Panc1 (cell line): ENCODE data around the gene SLC7A7. TPM values are rescaled to one million over a fixed set of nuclear protein-coding genes. Genes with fewer than 3 reads are reported as not detected.

ENCODE experiments used
- ATAC-seq: fragments of 200-7000 bp; cut with Tn5 transposase; 2 replicates; pipeline ENCODE4 v1.9.1; 2020; ENCODE audit warnings: mild to moderate bottlenecking, moderate library complexity
- BruUV-seq: library from RNA; stranded (reverse); fragments of 400-500 nt; replicated peaks from 2 replicates; lab custom pipeline; 2021; lab: Mats Ljungman, UMichigan
- CTCF ChIA-PET: fragments of 300-600 bp; sonication (Branson Sonifier 250); formaldehyde crosslinking; loops from one replicate; lab custom pipeline; 2022; ENCODE audit warnings: antibody characterized with exemption; lab: Charles Lee
- POLR2A ChIA-PET: fragments of 300-600 bp; sonication (Branson Sonifier 250); formaldehyde crosslinking; loops from one replicate; lab custom pipeline; 2022; ENCODE audit warnings: antibody characterized with exemption; lab: Charles Lee
- DNase-seq: peaks from one replicate; pipeline ENCODE4 v3.0.0-alpha.2; 2010; ENCODE audit warnings: low read depth, low spot score
- H3K27ac ChIP-seq: 2 replicates; pipeline ENCODE4 v1.5.1; 2011; ENCODE audit warnings: mild to moderate bottlenecking, low read length, inconsistent platforms
- H3K27me3 ChIP-seq: fragments of 200-500 bp; sonication (Bioruptor generic); 2 replicates; pipeline ENCODE4 v1.6.0; 2014; ENCODE audit warnings: low read length, inconsistent platforms; ENCODE audit not compliant: control insufficient read depth, insufficient read depth
- H3K36me3 ChIP-seq: fragments of 200-500 bp; sonication (Bioruptor generic); 2 replicates; pipeline ENCODE4 v1.5.1; 2014; ENCODE audit warnings: inconsistent platforms, mild to moderate bottlenecking, low read length, moderate library complexity; ENCODE audit not compliant: control insufficient read depth, insufficient read depth
- H3K4me1 ChIP-seq: 2 replicates; pipeline ENCODE4 v1.5.1; 2011; ENCODE audit warnings: inconsistent platforms, mild to moderate bottlenecking, low read length, moderate library complexity; ENCODE audit not compliant: control insufficient read depth, insufficient read depth
- H3K4me3 ChIP-seq, 2 experiments: 2 replicates each; pipeline ENCODE4 v1.5.1; 2011 to 2012; ENCODE audit warnings: low read depth in 2 of 2, low read length in 2 of 2, mild to moderate bottlenecking in 2 of 2, inconsistent platforms in 1 of 2, moderate library complexity in 1 of 2
- H3K9me3 ChIP-seq: fragments of 200-500 bp; sonication (Bioruptor generic); 2 replicates; pipeline ENCODE4 v1.5.1; 2014; ENCODE audit warnings: low read depth, mild to moderate bottlenecking, inconsistent platforms, low read length, moderate library complexity; ENCODE audit not compliant: control insufficient read depth, insufficient read depth
- CTCF ChIP-seq: fragments of 450-650 bp; IDR thresholded peaks from 2 replicates; pipeline ENCODE4 v1.5.1; 2017; ENCODE audit warnings: mild to moderate bottlenecking
- POLR2AphosphoS5 ChIP-seq: IDR thresholded peaks from 2 replicates; pipeline ENCODE4 v1.6.1; 2012; ENCODE audit warnings: mild to moderate bottlenecking, low read depth, low read length, moderate library complexity
- REST ChIP-seq, 2 experiments: IDR thresholded peaks; 2 replicates each; pipeline ENCODE4 v1.6.1; 2011 to 2012; ENCODE audit warnings: low read depth in 2 of 2, control low read depth in 1 of 2, low read length in 1 of 2, mild to moderate bottlenecking in 1 of 2, moderate library complexity in 1 of 2; ENCODE audit not compliant: insufficient read depth in 1 of 2
- SIN3A ChIP-seq: IDR thresholded peaks from 2 replicates; pipeline ENCODE4 v1.6.1; 2012; ENCODE audit warnings: low read depth, mild to moderate bottlenecking, low read length, moderate library complexity, borderline replicate concordance; ENCODE audit not compliant: insufficient read depth
- TCF7L2 ChIP-seq: IDR thresholded peaks from 2 replicates; pipeline ENCODE4 v1.6.1; 2011; ENCODE audit warnings: mild to moderate bottlenecking, low read depth, low read length, inconsistent platforms
- in situ Hi-C: cut with HindIII; loops from 2 replicates; pipeline ENCODE4 v1.10.0; 2016; ENCODE audit warnings: low sequenced_read_pairs, low pct_unique_long_range_greater_than_20kb
- intact Hi-C: fragments of 100-400 bp; cut with micrococcal nuclease; formaldehyde crosslinking; loops from one replicate; pipeline ENCODE4 v1.10.0; 2022; ENCODE audit not compliant: unreplicated experiment
- total RNA-seq: library from RNA; stranded (reverse); gene quantifications from one replicate; pipeline ENCODE4 v1.2.1, GENCODE V29; 2021; ENCODE audit not compliant: unreplicated experiment

SLC7A7 gene
- total RNA-seq, 1 experiment from 2014 or later = 0.85 TPM

DNA sequence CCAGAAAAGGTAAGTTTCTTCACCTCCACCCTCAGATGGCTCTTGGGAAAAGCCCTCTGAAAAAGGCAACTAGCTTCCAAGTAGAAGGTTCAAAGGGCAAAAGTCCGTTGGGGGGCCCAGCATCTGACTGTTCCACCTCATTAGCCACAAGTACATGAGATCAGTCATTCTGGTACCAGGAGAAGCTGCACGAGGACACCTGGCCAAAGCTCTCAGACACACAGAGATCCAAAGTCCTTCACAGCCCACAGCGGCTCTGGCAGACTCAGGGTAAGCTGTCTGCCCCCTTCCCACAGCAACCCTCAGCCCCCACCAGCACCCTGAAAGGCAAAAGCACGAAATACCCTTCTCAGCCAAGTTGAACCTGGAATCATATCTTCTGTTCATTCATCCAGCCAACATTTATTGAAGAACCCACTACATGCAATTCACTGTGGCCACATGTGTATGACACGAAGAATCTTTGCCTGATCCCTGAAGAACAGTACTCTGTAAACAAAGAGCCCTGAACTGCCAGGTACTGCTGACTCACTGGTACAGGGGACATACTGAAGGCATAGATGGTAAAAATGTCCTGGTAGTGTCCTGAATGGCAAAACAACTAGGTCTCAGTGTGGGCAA lies 19.0 kb downstream of the SLC7A7 start:
- ATAC-seq = no peak

DNA sequence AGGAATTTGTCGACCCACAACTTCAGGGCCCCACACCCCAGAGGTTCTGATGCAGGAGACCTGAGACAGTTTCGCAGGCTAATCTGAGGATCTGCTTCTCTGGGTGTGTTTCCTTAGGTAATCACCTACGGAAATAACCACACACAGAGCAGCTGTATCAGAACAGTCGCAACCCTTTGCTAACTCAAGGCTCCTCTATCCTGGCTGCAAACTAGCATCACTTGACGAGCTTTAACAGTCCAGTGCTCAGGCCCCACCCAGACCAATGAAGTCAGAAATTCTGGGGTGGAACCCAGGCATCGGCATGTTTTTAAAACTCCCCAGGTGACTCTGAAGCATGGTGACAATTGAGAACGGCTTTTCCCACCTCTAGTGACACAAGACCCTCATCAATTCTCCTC lies 20.7 kb downstream of the SLC7A7 start:
- ATAC-seq (no peak), DNase-seq (no peak)
- Histone ChIP-seq H3K36me3 (no peaks in the 10 kb centered on the region), H3K4me1 (no peaks in the 10 kb centered on the region), H3K27me3 (no peaks in the 10 kb centered on the region; the same call in 1 of the 2 replicates), H3K4me3 (no peak overlapping the region), H3K27ac (no peak overlapping the region), H3K9me3 (no peaks in the 10 kb centered on the region)
- intact Hi-C loops = no loop called here
- CTCF ChIA-PET = no interaction called here
- POLR2A ChIA-PET = no interaction called here
- in situ Hi-C loops = no loop called here
- BruUV-seq = no TSS peak
- TF ChIP-seq POLR2AphosphoS5 (no peak), TCF7L2 (no peak), REST (IDR thresholded peaks at IDR 0.05; ENCODE audit: insufficient read depth in 1 of 2, low read depth in 2 of 2, low read length in 1 of 2) (no peak), SIN3A (no peak), CTCF (no peak)

More for the DNA sequence above, 19.0 kb downstream of the SLC7A7 start:
- ChIA-PET POLR2A (no interaction called here), CTCF (no interaction called here)
- no TSS peak for BruUV-seq
- Histone ChIP-seq H3K4me1 (no peaks in the 10 kb centered on the region), H3K9me3 (no peaks in the 10 kb centered on the region), H3K4me3 (no peak overlapping the region), H3K36me3 (no peaks in the 10 kb centered on the region), H3K27ac (no peak overlapping the region), H3K27me3 (no peaks in the 10 kb centered on the region; the same call in 1 of the 2 replicates)
- DNase-seq = no peak
- intact Hi-C loops = no loop called here
- TF ChIP-seq SIN3A (no peak), CTCF (no peak), REST (IDR thresholded peaks at IDR 0.05; ENCODE audit: insufficient read depth in 1 of 2, low read depth in 2 of 2, low read length in 1 of 2) (no peak), POLR2AphosphoS5 (no peak), TCF7L2 (no peak)
- in situ Hi-C loops = no loop called here
